HG03442 (cell line): Measurements from ENCODE around the gene CTU2.

Source experiments
- ATAC-seq: cut with Tn5 transposase; IDR thresholded peaks from one replicate; pipeline ENCODE4 v1.9.1; 2021; ENCODE audit warnings: mild to moderate bottlenecking, moderate library complexity; ENCODE audit not compliant: unreplicated experiment

Gene CTU2

GRCh38 chr16:88713054-88713453 is 6.8 kb downstream of the CTU2 start:
- no peak for ATAC-seq

DNA sequence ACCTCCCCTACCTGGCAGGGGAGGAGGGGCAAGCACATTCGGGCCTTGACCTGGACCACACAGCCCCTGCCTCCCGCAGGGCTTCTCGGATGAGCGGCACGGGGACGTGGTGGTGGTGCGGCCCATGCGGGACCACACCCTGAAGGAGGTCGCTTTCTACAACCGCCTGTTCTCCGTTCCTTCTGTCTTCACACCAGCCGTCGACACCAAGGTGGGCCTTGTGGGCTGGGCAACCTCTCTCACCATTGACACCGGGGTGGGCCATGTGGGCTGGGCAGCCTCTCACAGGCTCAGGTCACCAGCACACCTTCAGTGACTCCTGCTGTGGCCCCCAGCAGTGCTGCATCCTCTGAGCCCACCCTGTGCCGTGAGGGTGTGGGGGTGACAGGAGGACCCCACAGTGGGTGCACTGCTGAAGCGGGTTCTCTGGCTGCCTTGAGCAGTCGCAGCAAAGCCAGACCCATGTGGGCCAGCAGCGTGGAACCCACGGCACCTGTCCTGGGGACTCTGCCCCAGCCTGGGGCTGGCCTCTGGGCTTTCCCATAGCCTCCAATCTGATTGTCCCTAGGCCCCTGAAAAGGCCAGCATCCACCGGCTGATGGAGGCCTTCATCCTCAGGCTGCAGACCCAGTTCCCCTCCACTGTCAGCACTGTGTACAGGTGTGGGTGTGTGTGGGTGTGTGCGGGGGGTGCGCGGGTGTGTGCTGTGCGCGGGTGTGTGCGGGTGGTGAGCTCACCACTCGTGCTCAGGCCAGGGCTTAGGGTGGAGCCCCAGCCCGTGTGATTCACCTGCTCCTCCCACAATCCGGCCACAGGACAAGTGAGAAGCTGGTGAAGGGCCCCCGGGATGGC is 7.5 kb downstream of the CTU2 start:
- ATAC-seq, result no peak

DNA sequence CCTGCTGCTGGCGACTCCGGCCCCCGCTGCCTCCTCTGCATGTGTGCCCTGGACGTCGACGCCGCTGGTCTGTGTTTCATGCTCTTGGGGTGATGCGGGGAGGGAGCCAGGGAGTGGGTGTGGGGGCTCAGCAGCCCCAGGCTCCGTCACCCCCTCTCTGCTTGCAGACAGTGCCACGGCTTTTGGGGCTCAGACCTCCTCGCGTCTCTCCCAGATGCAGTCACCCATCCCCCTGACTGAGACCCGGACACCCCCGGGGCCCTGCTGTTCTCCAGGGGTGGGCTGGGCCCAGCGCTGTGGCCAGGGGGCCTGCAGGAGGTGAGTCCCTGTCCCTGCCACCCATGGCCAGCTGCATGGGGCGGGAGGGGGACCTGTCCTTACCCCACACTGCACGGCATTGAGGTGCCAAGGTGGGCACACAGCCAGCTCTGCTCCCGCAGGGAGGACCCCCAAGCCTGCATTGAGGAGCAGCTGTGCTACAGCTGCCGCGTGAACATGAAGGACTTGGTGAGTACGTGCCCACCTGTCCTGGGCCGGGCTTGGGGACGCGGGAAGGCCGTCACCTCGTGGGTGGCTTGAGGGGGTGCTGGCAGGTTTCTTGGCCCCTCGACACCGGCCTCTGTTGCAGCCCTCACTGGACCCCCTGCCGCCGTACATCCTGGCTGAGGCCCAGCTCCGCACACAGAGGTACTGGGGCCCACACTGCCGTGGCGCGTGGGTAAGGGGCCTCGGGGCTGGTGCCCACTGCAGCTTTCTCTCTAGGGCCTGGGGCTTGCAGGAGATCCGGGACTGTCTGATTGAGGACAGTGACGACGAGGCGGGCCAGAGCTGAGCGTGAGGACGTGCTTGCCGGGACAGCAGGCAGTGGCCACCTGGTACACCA is 8.4 kb downstream of the CTU2 start:
- ATAC-seq, result no peak

GRCh38 chr16:88715312-88716190 is 9.2 kb downstream of the CTU2 start:
- no peak for ATAC-seq

GRCh38 chr16:88716201-88716600 is 9.9 kb downstream of the CTU2 start:
- ATAC-seq, result no peak

GRCh38 chr16:88716601-88717001 is 10.3 kb downstream of the CTU2 start:
- ATAC-seq, result no peak

- no peak for ATAC-seq
These were observed 11.9 kb downstream of the CTU2 start for GRCh38 chr16:88718178-88718577.

DNA sequence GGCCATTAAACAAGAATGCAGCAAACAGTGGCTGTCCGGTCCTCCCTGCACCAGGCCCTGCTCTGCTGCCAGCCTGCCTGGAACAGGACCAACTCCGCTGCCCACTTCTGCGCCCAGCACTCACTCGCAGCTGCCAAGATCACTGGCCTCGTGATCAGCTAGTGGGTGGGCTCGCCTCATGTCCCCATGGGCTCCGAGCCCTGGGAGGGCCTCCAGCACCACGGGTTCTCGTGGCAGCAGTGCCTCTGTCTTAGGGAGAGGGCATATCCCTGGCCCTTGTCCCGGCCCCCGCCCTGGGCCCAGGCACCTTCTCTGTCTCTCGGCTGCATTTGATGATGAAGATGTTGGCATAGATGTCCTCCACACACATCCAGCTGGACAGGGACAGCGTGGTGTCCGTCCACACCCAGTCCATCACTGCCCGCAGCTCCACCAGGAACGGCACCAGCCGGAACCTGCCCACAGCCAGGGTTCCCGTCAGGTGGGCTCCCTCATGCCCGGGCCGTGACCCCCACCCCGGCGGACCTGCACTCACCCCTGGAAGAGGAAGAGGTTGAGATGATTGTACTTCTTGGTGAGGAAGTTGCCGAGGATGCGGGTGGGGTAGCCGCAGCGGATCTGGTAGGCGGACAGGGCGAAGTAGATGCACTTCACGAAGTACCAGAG is 13.1 kb downstream of the CTU2 start:
- ATAC-seq, result no peak

DNA sequence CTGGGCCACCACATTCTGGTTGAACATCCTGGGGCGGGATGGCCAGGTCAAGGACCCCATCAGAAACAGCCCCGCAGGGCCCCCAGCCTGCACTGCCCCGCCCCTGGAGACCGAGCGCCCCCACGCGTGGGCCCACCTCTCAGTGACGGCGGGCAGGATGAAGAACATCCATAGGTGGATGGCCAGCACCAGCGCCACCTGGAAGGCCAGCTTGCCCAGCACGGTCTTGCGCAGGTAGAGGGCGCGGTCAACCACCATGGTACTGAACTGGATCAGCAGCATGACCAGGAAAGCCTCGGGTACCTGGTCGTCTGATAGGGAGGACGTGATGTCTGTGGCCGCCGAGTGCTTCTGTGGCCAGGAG is 13.6 kb downstream of the CTU2 start:
- ATAC-seq, result no peak

GRCh38 chr16:88720396-88720970 is 14.2 kb downstream of the CTU2 start:
- no peak for ATAC-seq

GRCh38 chr16:88721236-88721635 is 14.9 kb downstream of the CTU2 start:
- no peak for ATAC-seq

- no peak for ATAC-seq
These were observed 15.8 kb downstream of the CTU2 start for GRCh38 chr16:88721815-88722755.

GRCh38 chr16:88722784-88723506 is 16.6 kb downstream of the CTU2 start:
- ATAC-seq, result no peak

- ATAC-seq, result no peak
These were observed 17.2 kb downstream of the CTU2 start for GRCh38 chr16:88723507-88723887.

DNA sequence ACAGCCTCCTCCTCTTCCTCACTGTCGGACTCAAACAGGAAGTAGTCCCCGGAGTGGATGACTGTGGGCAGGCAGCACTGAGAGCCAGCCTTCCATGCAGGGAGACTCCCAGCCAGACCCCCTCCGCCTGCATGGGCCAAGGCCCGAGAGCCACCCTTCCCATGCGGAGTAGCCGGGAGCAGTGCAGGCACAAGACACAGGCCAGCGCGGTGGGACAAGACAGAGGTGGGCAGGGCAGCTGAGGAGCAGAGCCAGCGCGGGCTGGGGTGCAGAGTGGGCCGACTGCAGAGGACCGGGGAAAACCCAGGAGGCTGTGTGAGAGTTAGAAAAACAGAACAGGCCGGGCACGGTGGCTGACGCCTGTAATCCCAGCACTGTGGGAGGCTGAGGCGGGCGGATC is 17.6 kb downstream of the CTU2 start:
- ATAC-seq, result no peak

GRCh38 chr16:88724855-88725555 is 18.7 kb downstream of the CTU2 start:
- no peak for ATAC-seq

DNA sequence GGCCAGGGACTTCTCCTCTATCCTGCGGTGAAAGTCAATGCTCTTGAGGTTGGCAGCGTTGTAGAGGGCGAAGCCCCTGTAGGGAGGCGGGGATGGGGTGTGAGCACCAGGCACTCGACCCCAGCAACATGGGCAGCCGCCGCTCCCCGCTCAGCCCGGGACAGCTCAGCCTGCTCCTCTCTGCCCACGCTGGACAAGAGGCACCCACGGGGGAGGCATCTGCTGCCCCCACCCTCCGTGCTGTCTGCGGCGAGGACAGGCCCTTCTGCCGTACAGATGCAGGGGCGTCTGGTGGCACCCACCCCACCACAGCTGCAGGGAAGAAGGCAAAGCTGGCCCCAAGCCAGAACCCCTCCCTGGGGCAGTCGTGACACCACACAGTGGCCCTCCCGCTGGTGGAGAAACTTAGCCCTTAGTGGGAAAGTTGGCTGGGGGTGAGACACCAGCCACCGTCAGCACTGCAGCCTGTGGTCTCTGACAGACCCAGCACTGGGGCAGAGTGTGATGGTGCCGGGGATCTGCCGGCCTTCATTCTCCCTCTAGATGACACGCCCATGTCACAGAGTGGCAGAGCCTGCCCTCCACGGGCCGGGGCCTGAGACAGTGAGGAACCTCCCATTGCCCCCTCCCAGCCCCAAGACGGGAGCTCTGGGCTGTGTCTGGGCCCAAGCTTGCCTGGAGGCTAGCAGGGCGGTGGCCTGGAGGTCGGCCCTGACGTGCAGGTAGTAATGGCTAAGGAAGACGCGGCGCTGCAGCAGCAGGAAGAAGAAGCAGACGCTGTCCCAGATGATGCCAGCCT is 19.5 kb downstream of the CTU2 start:
- ATAC-seq, result no peak
